A549 treated with AZD9567 at 1 μM for 4 hours (cell line): ENCODE measurements around the gene ACD. TPM values are rescaled to one million over a fixed set of nuclear protein-coding genes. Genes with fewer than 3 reads are reported as not detected.

Experiments used
- total RNA-seq: library from RNA; stranded (reverse); fragments of 200-300 nt; extraction: Qiagen RNA extraction; gene quantifications from 5 replicates; pipeline ENCODE4 v1.2.3, GENCODE V29; 2022; ENCODE audit not compliant: insufficient read depth

ACD gene
- total RNA-seq = 34.7 to 38.7 TPM (median 36.6 TPM) in 5 replicates

GRCh38 chr16:67659675-67660563, at the start of gene ACD:
ACD (minus strand) TSS chr16:67660260; CDS start chr16:67660220, 40 bp downstream.

GRCh38 chr16:67666559-67667452, 6.7 kb upstream of the ACD start, which contains the start of the genes C16orf86 and ENKD1:
C16orf86 (plus strand) TSS chr16:67666814; CDS start chr16:67666971, 157 bp downstream.
ENKD1 (minus strand) TSS chr16:67666750; CDS start chr16:67666442, 308 bp downstream.

GRCh38 chr16:67660564-67661028, 536 bp upstream of the ACD start, which contains the start of gene PARD6A:
PARD6A (plus strand) TSS chr16:67660960; CDS start chr16:67661039, 79 bp downstream.

Other genes with a start within 250 kb of the ACD start
- 3.8 to 7.5 TPM (median 7.0 TPM) in 5 replicates for gene ZDHHC1, start 243.8 kb downstream of the ACD start, total RNA-seq
- gene HSD11B2, start 229.1 kb downstream of the ACD start, total RNA-seq = 1.6 to 2.2 TPM (median 1.8 TPM) in 5 replicates
- gene ATP6V0D1, start 179.1 kb downstream of the ACD start, total RNA-seq = 94.7 to 122 TPM (median 111 TPM) in 5 replicates
- not detected in 5 replicates for gene AGRP, start 176.7 kb downstream of the ACD start, total RNA-seq
- gene RIPOR1, start 131.4 kb downstream of the ACD start, total RNA-seq = 36.7 to 43.5 TPM (median 40.1 TPM) in 5 replicates
- 32.8 to 40.3 TPM (median 34.0 TPM) in 5 replicates for gene CTCF, start 97.7 kb downstream of the ACD start, total RNA-seq
- 0.62 to 2.4 TPM (median 2.1 TPM) in 5 replicates for gene CARMIL2, start 15.1 kb downstream of the ACD start, total RNA-seq
- gene PARD6A, start 700 bp upstream of the ACD start, total RNA-seq = 1.8 to 2.2 TPM (median 2.1 TPM) in 4 of 5 replicates, not detected in the other
- 3.3 to 12.0 TPM (median 10.3 TPM) in 5 replicates for gene ENKD1, start 6.5 kb upstream of the ACD start, total RNA-seq
- 0.10 to 0.20 TPM in 2 of 5 replicates, not detected in the others for gene C16orf86, start 6.6 kb upstream of the ACD start, total RNA-seq
- gene GFOD2, start 59.1 kb upstream of the ACD start, total RNA-seq = 8.9 to 18.3 TPM (median 17.8 TPM) in 5 replicates
- gene RANBP10, start 146.3 kb upstream of the ACD start, total RNA-seq = 9.5 to 10.9 TPM (median 10.2 TPM) in 5 replicates
- 0.33 to 0.85 TPM (median 0.43 TPM) in 4 of 5 replicates, not detected in the other for gene TSNAXIP1, start 146.6 kb upstream of the ACD start, total RNA-seq
- 23.4 to 41.0 TPM (median 38.1 TPM) in 5 replicates for gene THAP11, start 182.1 kb upstream of the ACD start, total RNA-seq
- gene NUTF2, start 186.7 kb upstream of the ACD start, total RNA-seq = 234 to 376 TPM (median 237 TPM) in 5 replicates
- gene CENPT, start 187.4 kb upstream of the ACD start, total RNA-seq = 27.5 to 32.3 TPM (median 31.8 TPM) in 5 replicates
- gene EDC4, start 212.8 kb upstream of the ACD start, total RNA-seq = 38.5 to 68.1 TPM (median 65.8 TPM) in 5 replicates
- gene NRN1L, start 224.6 kb upstream of the ACD start, total RNA-seq = 0.29 to 0.37 TPM in 2 of 5 replicates, not detected in the others
- gene PSKH1, start 233.0 kb upstream of the ACD start, total RNA-seq = 11.1 to 20.4 TPM (median 15.9 TPM) in 5 replicates